ENCODE data around the gene WASF3.

DNA sequence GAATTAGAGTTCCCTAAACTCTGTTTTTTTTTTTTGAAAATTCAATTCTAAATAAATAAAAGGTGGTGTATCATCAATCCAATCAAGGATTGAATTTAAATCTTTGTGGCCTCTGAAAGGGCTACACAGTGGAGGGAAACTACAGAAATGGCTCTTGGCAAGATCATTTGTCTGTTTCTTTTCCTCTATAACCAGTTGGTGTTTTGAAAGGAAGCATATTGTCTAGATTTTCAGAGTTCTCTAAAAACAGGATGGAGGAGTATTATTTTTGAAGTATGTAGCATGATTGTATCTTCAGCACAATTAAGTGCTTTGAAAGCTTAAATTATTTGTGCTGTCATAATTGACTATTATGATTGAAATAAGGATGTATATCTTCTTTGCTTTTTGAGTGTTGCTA, 29.8 kb downstream of the WASF3 start:
- TF ChIP-seq, protein P1, sequence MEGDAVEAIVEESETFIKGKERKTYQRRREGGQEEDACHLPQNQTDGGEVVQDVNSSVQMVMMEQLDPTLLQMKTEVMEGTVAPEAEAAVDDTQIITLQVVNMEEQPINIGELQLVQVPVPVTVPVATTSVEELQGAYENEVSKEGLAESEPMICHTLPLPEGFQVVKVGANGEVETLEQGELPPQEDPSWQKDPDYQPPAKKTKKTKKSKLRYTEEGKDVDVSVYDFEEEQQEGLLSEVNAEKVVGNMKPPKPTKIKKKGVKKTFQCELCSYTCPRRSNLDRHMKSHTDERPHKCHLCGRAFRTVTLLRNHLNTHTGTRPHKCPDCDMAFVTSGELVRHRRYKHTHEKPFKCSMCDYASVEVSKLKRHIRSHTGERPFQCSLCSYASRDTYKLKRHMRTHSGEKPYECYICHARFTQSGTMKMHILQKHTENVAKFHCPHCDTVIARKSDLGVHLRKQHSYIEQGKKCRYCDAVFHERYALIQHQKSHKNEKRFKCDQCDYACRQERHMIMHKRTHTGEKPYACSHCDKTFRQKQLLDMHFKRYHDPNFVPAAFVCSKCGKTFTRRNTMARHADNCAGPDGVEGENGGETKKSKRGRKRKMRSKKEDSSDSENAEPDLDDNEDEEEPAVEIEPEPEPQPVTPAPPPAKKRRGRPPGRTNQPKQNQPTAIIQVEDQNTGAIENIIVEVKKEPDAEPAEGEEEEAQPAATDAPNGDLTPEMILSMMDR (conservative IDR thresholded peaks at IDR 0.05 in 1 of 2, IDR thresholded peaks at IDR 0.05 in 1 of 2; ENCODE audit: extremely low read depth in 1 of 2, insufficient read depth in 1 of 2, low read depth in 1 of 2, low read length in 2 of 2) = no peak
- TF ChIP-seq EZH2 (IDR thresholded peaks at IDR 0.05; ENCODE audit: borderline replicate concordance, low read length) = no peak

All from mammary epithelial cell (primary cell).